ENCODE measurements around the gene EIF3D. TPM values are rescaled to one million over a fixed set of nuclear protein-coding genes. Genes with fewer than 3 reads are reported as not detected.

Gene EIF3D
- total and polyA plus RNA-seq, 7 experiments from 2014 or later: 163 to 257 (median 222) TPM

DNA sequence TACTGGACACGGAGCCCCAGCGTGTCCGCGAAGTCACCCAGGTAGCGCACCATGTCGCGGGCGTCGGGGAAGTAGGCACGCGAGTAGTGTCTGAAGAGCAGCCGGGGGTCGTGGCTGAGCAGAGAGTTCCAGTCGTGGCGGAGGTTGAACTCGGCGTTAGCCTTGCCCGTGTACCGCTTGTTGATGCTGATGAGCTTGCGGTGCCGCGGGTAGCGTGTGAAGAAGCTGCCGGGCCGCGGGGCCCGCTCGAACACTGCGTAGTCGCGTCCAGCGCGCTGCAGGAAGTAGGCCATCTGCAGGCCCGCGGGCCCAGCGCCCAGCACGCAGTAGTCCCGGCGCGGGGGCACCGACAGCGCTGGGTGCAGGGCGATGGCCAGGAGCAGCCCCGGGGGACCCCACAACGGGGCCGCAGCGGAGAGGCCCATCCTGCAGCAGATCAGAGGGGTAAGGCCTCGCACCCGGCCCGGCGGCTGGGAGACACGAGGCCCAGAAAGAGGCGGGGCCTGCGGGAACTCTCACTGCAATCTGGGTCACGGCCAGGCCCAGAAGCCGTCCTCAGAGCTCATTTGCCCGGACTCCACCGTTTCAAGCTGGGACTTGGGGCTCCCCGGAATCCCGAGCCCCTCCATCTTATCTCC is 22.8 kb downstream of the EIF3D start:
- CTCF ChIA-PET: no interaction called here
- no peak for DNase-seq
- Mint-ChIP-seq H3K27me3 (no peaks in the 10 kb centered on the region), H3K9me3 (no peaks in the 10 kb centered on the region), H3K36me3 (peaks cover 2 to 12% (median 5%) of the 10 kb centered on the region in 5 donors), H3K4me3 (peak overlapping the region in 9 of 10 donors; percentile 23 to 78 (median 65)), H3K4me1 (peaks cover 7 to 18% (median 9%) of the 10 kb centered on the region in 7 donors), H3K27ac (peak overlapping the region in 3 of 9 donors; percentile 23 to 84 (median 74))
- POLR2A ChIA-PET: interaction anchor here (0.5 to 3.9 kb wide), 7 partner anchors 13 to 740 kb away, joined by 3 to 22 read pairs (median 3); partner anchors contain the start of genes EIF3D and TXN2
- intact Hi-C loops (cut with micrococcal nuclease): no loop called here
- Histone ChIP-seq H3K4me1 (ENCODE audit: control insufficient read depth in 2 of 2, insufficient read depth in 2 of 2, low read length in 2 of 2) (peaks cover 5 to 11% of the 10 kb centered on the region in 2 donors), H3K4me3 (ENCODE audit: low read length) (peak overlapping the region; percentile 67), H3K27me3 (ENCODE audit: control insufficient read depth in 2 of 2, insufficient read depth in 2 of 2, low read length in 2 of 2) (no peaks in the 10 kb centered on the region), H3K36me3 (ENCODE audit: control insufficient read depth in 2 of 3, insufficient read depth in 3 of 3, low read length in 3 of 3) (peaks cover 3 to 9% (median 6%) of the 10 kb centered on the region in 3 experiments), H3K9me3 (ENCODE audit: control insufficient read depth in 2 of 3, low read length in 3 of 3) (no peaks in the 10 kb centered on the region), H3K27ac (ENCODE audit: low read depth, low read length) (peak overlapping the region; percentile 72)
- ATAC-seq: no peak

DNA sequence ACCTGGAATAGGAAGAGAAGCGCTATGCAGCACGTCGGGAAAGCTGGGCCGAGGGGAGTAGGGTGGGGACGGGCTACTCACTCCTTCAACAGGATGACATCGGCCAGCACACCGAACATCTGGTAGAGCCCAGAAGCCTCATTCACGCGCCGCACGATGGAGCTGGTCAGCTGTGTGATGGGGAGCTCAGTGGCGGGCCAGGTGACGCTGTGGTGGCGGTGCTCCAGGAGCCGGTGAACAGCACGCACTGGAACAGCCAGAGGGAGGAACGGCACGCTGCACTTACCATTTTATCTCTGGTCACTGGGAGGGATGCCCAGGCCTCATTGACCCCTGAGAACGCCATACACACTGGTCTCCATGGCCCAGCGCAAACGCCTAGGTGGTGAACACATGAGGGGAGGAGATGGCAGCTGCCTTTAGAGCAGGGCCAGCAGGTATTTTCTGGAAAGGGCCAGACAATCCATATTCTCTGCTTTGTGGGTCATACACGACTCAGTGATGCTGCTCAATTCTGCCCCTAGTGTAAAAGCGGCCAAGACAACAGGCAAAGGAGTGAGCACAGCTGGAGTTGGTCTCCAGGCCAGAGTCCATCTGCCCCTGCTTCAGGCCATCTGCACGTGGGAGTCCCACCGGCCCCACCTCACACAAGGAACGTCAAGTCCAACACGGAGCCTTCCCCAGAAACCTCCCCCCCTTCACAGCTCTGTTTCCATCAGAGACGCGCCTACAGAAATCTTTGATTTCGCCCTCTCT is 30.9 kb downstream of the EIF3D start:
- H3K36me3 Mint-ChIP-seq: peaks cover 2 to 22% (median 10%) of the 10 kb centered on the region in 5 donors
- H3K4me1 Mint-ChIP-seq: peaks cover 0 to 8% (median 6%) of the 10 kb centered on the region in 7 donors
- no peaks in the 10 kb centered on the region for H3K27me3 Mint-ChIP-seq
- H3K27ac ChIP-seq (ENCODE audit: low read depth, low read length): no peak overlapping the region
- H3K4me3 ChIP-seq (ENCODE audit: low read length): no peak overlapping the region
- ChIA-PET CTCF (no interaction called here), POLR2A (no interaction called here)
- H3K27me3 ChIP-seq (ENCODE audit: control insufficient read depth in 2 of 2, insufficient read depth in 2 of 2, low read length in 2 of 2): no peaks in the 10 kb centered on the region
- no peak overlapping the region for H3K27ac Mint-ChIP-seq
- H3K36me3 ChIP-seq (ENCODE audit: control insufficient read depth in 2 of 3, insufficient read depth in 3 of 3, low read length in 3 of 3): peaks cover 0 to 19% (median 0%) of the 10 kb centered on the region in 3 experiments
- ATAC-seq: no peak
- DNase-seq: no peak
- no peaks in the 10 kb centered on the region for H3K9me3 Mint-ChIP-seq
- no peak overlapping the region for H3K4me3 Mint-ChIP-seq
- H3K9me3 ChIP-seq (ENCODE audit: control insufficient read depth in 2 of 3, low read length in 3 of 3): no peaks in the 10 kb centered on the region
- peaks cover 0 to 3% of the 10 kb centered on the region in 2 donors for H3K4me1 ChIP-seq (ENCODE audit: control insufficient read depth in 2 of 2, insufficient read depth in 2 of 2, low read length in 2 of 2)
- intact Hi-C loops (cut with micrococcal nuclease): no loop called here

DNA sequence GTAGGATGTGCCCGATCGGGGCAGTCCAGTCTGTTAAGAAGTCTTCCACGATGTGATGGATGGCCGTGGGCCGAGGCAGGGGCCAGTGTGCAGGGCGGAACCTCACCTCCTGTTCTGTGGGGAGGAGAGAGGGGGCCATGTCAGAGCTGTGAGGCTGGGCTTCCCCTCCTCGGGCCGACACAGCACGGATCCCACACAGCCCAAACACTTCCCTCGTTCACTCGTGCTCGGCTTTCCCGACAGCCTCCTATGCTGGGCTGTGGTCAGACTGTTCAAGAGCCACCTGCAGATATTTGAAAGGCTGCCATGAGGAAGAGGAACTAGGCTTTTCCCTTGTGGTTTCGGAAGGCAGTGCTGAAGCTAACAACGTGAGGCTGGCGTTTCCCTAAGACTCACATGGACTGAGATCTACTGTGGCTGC is 35.3 kb downstream of the EIF3D start:
- ChIA-PET CTCF (interaction anchor here (0.9 kb wide), 1 partner anchor 192 kb away, joined by 4 read pairs; no protein-coding TSS in a partner anchor), POLR2A (interaction anchor here (1.2 kb wide), 1 partner anchor 13 kb away, joined by 5 read pairs; the partner anchor contains the start of gene FOXRED2)
- no peaks in the 10 kb centered on the region for H3K27me3 ChIP-seq (ENCODE audit: control insufficient read depth in 2 of 2, insufficient read depth in 2 of 2, low read length in 2 of 2)
- Mint-ChIP-seq H3K27me3 (no peaks in the 10 kb centered on the region), H3K9me3 (no peaks in the 10 kb centered on the region), H3K36me3 (peaks cover 2 to 32% (median 9%) of the 10 kb centered on the region in 5 donors), H3K4me1 (peaks cover 0 to 11% (median 6%) of the 10 kb centered on the region in 7 donors), H3K27ac (peak overlapping the region in 2 of 9 donors; percentile 21 to 43), H3K4me3 (peak overlapping the region in 5 of 10 donors; percentile 9 to 52 (median 25))
- no peak overlapping the region for H3K27ac ChIP-seq (ENCODE audit: low read depth, low read length)
- peaks cover 0 to 3% of the 10 kb centered on the region in 2 donors for H3K4me1 ChIP-seq (ENCODE audit: control insufficient read depth in 2 of 2, insufficient read depth in 2 of 2, low read length in 2 of 2)
- no peak overlapping the region for H3K4me3 ChIP-seq (ENCODE audit: low read length)
- intact Hi-C loops (cut with micrococcal nuclease): no loop called here
- H3K9me3 ChIP-seq (ENCODE audit: control insufficient read depth in 2 of 3, low read length in 3 of 3): no peaks in the 10 kb centered on the region
- H3K36me3 ChIP-seq (ENCODE audit: control insufficient read depth in 2 of 3, insufficient read depth in 3 of 3, low read length in 3 of 3): peaks cover 0 to 19% (median 0%) of the 10 kb centered on the region in 3 experiments
- no peak for DNase-seq
- ATAC-seq: peak; percentile 87

DNA sequence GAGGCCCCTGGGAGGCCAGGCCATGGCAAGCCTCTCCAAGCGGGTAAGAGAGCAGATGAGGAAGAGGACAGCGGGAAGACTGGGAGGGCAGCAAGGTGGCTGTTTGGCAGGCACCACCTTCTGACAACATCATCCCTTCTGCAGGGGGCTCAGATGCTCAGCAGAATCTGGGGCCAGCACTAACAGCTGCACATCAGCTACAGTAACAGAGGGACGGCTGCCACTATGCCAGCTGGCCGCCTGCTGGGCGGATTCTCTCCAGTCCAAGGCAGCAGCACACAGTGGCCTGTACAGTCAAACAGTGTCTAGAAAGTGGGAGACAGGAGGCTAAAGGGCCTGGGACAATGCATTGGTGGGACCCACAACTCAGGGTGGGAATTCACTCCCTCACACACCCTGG is 36.9 kb downstream of the EIF3D start:
- H3K36me3 Mint-ChIP-seq: peaks cover 4 to 25% (median 5%) of the 10 kb centered on the region in 5 donors
- H3K9me3 Mint-ChIP-seq: peaks cover 0 to 4% (median 0%) of the 10 kb centered on the region in 11 donors
- peaks cover 0 to 9% (median 0%) of the 10 kb centered on the region in 3 experiments for H3K36me3 ChIP-seq (ENCODE audit: control insufficient read depth in 2 of 3, insufficient read depth in 3 of 3, low read length in 3 of 3)
- peaks cover 0 to 11% (median 6%) of the 10 kb centered on the region in 7 donors for H3K4me1 Mint-ChIP-seq
- H3K27me3 Mint-ChIP-seq: no peaks in the 10 kb centered on the region
- H3K27me3 ChIP-seq (ENCODE audit: control insufficient read depth in 2 of 2, insufficient read depth in 2 of 2, low read length in 2 of 2): no peaks in the 10 kb centered on the region
- CTCF ChIA-PET: interaction anchor here (1.0 to 1.2 kb wide), 2 partner anchors 21 to 296 kb away, joined by 5 read pairs; no protein-coding TSS in a partner anchor
- POLR2A ChIA-PET: interaction anchor here (1.1 kb wide), 1 partner anchor 10 kb away, joined by 4 read pairs; no protein-coding TSS in a partner anchor
- H3K4me1 ChIP-seq (ENCODE audit: control insufficient read depth in 2 of 2, insufficient read depth in 2 of 2, low read length in 2 of 2): peaks cover 0 to 3% of the 10 kb centered on the region in 2 donors
- DNase-seq (no peak), ATAC-seq (no peak)
- H3K4me3 ChIP-seq (ENCODE audit: low read length): no peak overlapping the region
- H3K27ac ChIP-seq (ENCODE audit: low read depth, low read length): no peak overlapping the region
- no peak overlapping the region for H3K4me3 Mint-ChIP-seq
- no peaks in the 10 kb centered on the region for H3K9me3 ChIP-seq (ENCODE audit: control insufficient read depth in 2 of 3, low read length in 3 of 3)
- intact Hi-C loops (cut with micrococcal nuclease): no loop called here
- peak overlapping the region in 1 of 9 donors; percentile 14 for H3K27ac Mint-ChIP-seq

DNA sequence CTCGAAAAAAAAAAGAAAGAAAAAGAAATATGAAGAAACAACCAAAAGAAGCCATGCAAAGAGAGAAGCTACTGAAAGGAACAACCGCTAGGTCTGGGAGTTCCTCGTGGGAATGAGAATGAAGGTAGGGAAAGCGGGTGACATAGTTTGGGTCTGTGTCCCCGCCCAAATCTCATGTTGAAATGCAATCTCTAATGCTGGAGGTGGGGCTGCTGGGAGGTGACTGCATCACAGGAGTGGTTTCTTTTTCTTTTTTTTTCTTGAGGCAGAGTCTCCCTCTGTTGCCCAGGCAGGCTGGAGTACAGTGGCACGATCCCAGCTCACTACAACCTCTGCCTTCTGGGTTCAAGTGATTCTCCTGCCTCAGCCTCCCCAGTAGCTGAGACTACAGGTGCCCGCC is 37.8 kb downstream of the EIF3D start:
- Histone ChIP-seq H3K27me3 (ENCODE audit: control insufficient read depth in 2 of 2, insufficient read depth in 2 of 2, low read length in 2 of 2) (no peaks in the 10 kb centered on the region), H3K36me3 (ENCODE audit: control insufficient read depth in 2 of 3, insufficient read depth in 3 of 3, low read length in 3 of 3) (peaks cover 0 to 7% (median 0%) of the 10 kb centered on the region in 3 experiments), H3K27ac (ENCODE audit: low read depth, low read length) (no peak overlapping the region), H3K9me3 (ENCODE audit: control insufficient read depth in 2 of 3, low read length in 3 of 3) (no peaks in the 10 kb centered on the region), H3K4me1 (ENCODE audit: control insufficient read depth in 2 of 2, insufficient read depth in 2 of 2, low read length in 2 of 2) (peaks cover 0 to 3% of the 10 kb centered on the region in 2 donors), H3K4me3 (ENCODE audit: low read length) (no peak overlapping the region)
- Mint-ChIP-seq H3K9me3 (peaks cover 0 to 4% (median 0%) of the 10 kb centered on the region in 11 donors), H3K4me3 (no peak overlapping the region), H3K27ac (no peak overlapping the region), H3K4me1 (peaks cover 0 to 15% (median 8%) of the 10 kb centered on the region in 7 donors), H3K36me3 (peaks cover under 1 to 19% (median 5%) of the 10 kb centered on the region in 5 donors), H3K27me3 (no peaks in the 10 kb centered on the region)
- POLR2A ChIA-PET: interaction anchor here (1.3 kb wide), 1 partner anchor 9 kb away, joined by 5 read pairs; the partner anchor contains the start of gene TXN2
- intact Hi-C loops (cut with micrococcal nuclease): no loop called here
- no peak for ATAC-seq
- no peak for DNase-seq
- CTCF ChIA-PET: interaction anchor here (0.6 kb wide), 1 partner anchor 19 kb away, joined by 3 read pairs; no protein-coding TSS in a partner anchor

All from naive thymus-derived CD4-positive, alpha-beta T cell (primary cell).